GM10266 (cell line): ENCODE data around the gene DDX5.
A peak's percentile ranks its signal among the peaks of the same experiment; 100 is the strongest.

Source experiments
- DNase-seq: peaks from one replicate; pipeline ENCODE4 v3.0.0; 2012; ENCODE audit errors: extremely low spot score
- CTCF ChIP-seq: IDR thresholded peaks from 2 replicates; pipeline ENCODE4 v1.5.1; 2012; ENCODE audit warnings: mild to moderate bottlenecking, low read depth; ENCODE audit not compliant: control insufficient read depth, insufficient read depth; ENCODE audit errors: missing control alignments

The DDX5 gene

GRCh38 chr17:64492481-64493109 is 13.5 kb downstream of the DDX5 start:
- no peak for DNase-seq
- peak; percentile 4 for TF ChIP-seq CTCF

DNA sequence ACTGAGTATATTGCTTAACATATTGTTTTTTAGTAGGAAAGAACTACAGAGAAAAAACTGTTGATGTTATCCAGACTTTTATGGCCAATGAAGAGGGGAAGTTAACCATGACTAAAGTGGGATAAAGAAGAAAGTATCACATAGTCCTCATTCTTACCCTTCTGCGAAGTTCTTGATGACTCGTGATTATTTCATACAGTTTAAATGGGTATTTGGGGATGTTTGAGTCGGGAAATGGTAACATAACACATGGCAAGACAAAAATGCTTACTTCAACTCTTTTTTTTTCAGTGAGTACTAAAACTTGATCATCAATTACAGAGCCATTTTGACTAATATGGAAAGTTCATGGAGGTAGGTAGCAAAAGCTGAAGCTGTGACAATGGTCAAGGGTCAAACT is 14.1 kb downstream of the DDX5 start:
- no peak for TF ChIP-seq CTCF
- DNase-seq, result no peak

DNA sequence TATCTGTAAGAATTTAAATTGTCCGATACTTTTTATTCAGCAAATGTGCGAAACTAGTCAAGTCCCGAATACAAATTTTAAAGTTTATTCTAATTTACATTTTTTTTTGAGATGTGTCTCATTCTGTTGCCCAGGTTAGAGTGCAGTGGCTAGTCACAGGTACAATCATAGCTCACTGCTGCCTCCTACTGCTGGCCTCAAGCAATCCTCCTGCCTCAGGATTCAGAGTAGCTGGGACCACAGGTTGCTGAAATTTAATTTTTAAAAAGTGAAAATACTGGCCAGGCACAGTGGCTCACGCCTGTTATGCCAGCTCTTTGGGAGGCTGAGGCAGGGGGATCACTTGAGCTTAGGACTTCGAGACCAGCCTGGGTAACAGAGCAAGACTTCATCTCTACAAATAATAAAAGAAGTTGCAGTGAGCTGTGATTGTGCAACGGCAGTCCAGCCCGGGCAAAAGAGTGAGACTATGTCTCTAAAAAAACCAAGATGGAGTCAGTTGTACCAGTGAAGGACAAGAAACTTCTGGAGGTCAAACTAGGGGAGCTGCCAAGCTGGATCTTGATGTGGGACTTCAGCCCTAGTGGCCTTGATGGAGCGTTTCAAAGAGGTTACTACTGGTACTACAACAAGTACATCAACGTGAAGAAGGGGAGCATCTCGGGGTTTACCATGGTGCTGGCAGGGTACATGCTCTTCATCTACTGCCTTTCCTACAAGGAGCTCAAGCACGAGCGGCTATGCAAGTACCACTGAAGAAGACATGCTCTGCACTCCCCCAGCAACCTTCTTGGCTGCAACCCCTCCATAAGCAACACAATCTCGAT is 14.8 kb downstream of the DDX5 start:
- no peak for DNase-seq
- TF ChIP-seq CTCF, result peak; percentile 63

GRCh38 chr17:64488301-64488700 is 17.8 kb downstream of the DDX5 start:
- no peak for DNase-seq
- no peak for TF ChIP-seq CTCF

DNA sequence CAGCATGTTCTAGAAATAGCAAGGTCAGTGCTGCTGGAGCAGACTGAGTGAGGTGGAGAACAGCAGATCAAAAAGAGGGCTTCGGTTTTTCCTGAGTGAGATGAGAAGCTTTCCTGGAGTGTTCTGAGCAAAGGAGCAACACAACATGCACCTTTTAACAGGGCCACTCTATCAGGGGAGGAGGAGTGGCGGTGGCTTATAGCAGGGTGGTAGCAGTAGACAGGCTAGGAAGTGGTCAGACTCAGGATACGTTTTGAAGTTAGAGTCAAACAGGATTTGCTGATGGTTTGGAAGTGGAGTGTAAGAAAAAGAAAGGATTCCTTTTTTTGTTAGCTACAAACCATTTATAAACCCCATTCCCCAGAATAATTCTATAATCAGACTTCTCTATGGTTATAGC is 21.7 kb downstream of the DDX5 start:
- no peak for TF ChIP-seq CTCF
- no peak for DNase-seq

- no peak for DNase-seq
- TF ChIP-seq CTCF, result no peak
Measured at GRCh38 chr17:64480951-64481350, 25.1 kb downstream of the DDX5 start.

GRCh38 chr17:64477849-64478248 is 28.2 kb downstream of the DDX5 start:
- DNase-seq, result no peak
- no peak for TF ChIP-seq CTCF
